Eye (tissue), 1 donor: ENCODE measurements around the gene SLC18A2.

Experiments
- DNase-seq: peaks from one replicate; pipeline ENCODE4 v3.0.0-alpha.2; 2015

SLC18A2 gene

DNA sequence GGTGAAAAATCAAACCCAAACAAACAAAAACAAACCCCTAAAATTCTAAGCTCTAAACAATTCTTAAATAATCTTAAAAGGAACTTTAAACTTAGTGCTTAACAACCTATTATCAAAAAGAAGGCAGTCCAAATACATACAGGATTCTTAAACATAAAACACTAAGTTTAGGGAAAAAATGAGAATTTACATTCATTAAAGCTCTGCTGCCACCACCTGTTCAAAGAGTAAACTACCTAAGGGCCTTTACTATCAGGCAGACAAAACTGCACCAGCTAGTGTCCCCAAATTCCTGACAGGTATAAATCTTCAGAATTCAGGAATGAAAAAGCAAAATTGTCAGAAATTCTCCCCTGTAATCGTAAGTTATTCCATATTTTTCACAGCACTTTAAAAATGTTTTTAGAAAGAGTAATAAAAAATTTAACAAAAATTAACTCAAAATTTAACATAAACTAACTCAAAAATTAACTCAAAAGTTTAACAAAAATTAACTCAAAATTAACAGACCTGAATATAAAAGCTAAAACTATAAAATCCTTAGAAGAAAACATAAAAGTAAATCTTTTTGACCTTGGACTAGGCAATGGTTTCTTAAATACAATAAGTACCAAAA, 79.2 kb downstream of the SLC18A2 start:
- DNase-seq = peak; percentile 66

DNA sequence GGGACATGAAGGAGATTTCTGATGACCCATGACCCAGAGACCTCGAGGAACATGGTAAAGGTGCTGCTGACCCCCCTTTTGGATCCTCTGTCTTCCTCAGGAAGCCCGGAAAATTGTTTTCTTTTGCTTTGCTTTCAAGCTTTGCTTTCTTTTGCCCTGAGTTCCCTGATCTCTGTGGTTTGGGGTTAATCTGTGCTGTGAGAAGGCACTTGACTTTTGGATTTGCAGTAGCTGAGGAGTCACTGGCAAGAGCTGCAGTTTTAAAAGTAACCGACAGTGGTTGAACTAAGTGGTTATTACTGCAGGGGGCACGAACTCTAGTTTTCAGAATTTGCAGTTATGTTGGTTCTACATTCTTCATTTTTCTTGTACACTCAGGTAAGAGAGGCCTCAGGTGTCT, 81.3 kb downstream of the SLC18A2 start:
- no peak for DNase-seq

DNA sequence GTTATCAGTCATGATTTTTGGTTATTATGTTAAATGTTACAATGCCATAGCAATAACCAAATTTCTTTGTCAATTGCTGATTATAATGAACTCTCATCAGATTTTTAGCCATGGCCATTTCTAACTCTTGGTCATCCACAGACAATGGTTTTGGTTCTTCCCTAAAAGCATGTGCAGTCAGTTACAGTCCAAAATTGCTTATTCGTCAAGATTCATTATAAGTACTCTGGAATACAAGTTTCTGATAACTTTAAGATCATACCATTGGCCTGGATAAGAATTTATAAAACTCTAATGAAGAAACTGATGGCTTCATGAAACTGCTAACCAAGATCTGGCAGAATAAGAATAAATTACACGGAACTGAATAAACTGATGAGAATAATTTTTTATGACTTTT, 83.5 kb downstream of the SLC18A2 start:
- no peak for DNase-seq

DNA sequence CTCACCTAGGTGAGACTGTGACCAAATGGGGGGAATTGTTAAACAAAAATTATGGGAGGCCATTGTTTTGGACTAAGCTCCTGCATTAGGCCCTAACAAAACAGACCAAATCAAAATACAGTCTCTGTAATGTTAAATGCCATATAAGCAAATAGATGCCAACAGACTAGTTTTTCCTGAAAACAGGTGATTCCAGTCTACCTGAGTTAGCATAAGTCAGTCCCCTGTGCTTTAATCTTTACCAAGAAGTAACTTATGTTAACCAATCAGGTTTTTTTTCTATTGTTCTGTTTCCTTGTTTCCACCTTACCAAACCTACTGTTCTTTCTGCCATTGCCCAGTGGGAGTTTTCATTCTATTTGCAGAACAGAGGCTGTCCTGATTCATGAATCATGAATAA, 86.3 kb downstream of the SLC18A2 start:
- no peak for DNase-seq
